OCI-LY1 (cell line): Measurements from ENCODE around the gene PDE4D.

ENCODE experiments used
- H2AFZ ChIP-seq: fragments of 200-600 bp; sonication (generic), shearing (Covaris generic); 2 replicates; pipeline ENCODE4 v1.6.0; 2014; ENCODE audit warnings: antibody characterized with exemption, mild to moderate bottlenecking, low read length
- H3F3A ChIP-seq: fragments of 200-600 bp; sonication (generic), shearing (Covaris generic); 2 replicates; pipeline ENCODE4 v1.6.0; 2014; ENCODE audit warnings: mild to moderate bottlenecking, antibody characterized with exemption, low read length, moderate library complexity; ENCODE audit not compliant: insufficient read depth
- H3K27ac ChIP-seq: fragments of 200-600 bp; sonication (generic); 2 replicates; pipeline ENCODE4 v1.5.1; 2014; ENCODE audit warnings: low read length, mixed run types, mild to moderate bottlenecking, low read depth; ENCODE audit not compliant: poor library complexity, severe bottlenecking
- H3K27me3 ChIP-seq: fragments of 200-600 bp; sonication (generic); 2 replicates; pipeline ENCODE4 v1.6.0; 2014; ENCODE audit warnings: antibody characterized with exemption, mild to moderate bottlenecking, low read length, moderate library complexity; ENCODE audit not compliant: insufficient read depth
- H3K36me3 ChIP-seq: fragments of 200-600 bp; sonication (generic); 2 replicates; pipeline ENCODE4 v1.6.1; 2014; ENCODE audit warnings: mild to moderate bottlenecking, antibody characterized with exemption, low read length, moderate library complexity, mixed read lengths; ENCODE audit not compliant: insufficient read depth
- H3K4me1 ChIP-seq: fragments of 200-600 bp; sonication (generic); 2 replicates; pipeline ENCODE4 v1.5.1; 2014; ENCODE audit warnings: mild to moderate bottlenecking, low read length, moderate library complexity; ENCODE audit not compliant: insufficient read depth, severe bottlenecking
- H3K4me2 ChIP-seq: fragments of 200-600 bp; sonication (generic), shearing (Covaris generic); 2 replicates; pipeline ENCODE4 v1.6.1; 2014; ENCODE audit warnings: low read length
- H3K4me3 ChIP-seq: fragments of 200-600 bp; sonication (generic); 2 replicates; pipeline ENCODE4 v1.5.1; 2014; ENCODE audit warnings: low read length, low read depth, mild to moderate bottlenecking, mixed read lengths; ENCODE audit not compliant: poor library complexity, severe bottlenecking
- H3K79me2 ChIP-seq: fragments of 200-600 bp; shearing (Covaris generic); 2 replicates; pipeline ENCODE4 v1.6.1; 2016; ENCODE audit warnings: mixed run types, low read length, mixed read lengths; ENCODE audit not compliant: insufficient read depth
- H3K9ac ChIP-seq: fragments of 200-600 bp; sonication (generic), shearing (Covaris generic); 2 replicates; pipeline ENCODE4 v1.6.1; 2014; ENCODE audit warnings: mild to moderate bottlenecking, low read length, mixed read lengths
- H3K9me2 ChIP-seq: fragments of 200-600 bp; sonication (generic), shearing (Covaris generic); 2 replicates; pipeline ENCODE4 v1.6.1; 2014; ENCODE audit warnings: low read depth, mild to moderate bottlenecking, low read length, mixed read lengths
- H3K9me3 ChIP-seq: fragments of 200-600 bp; shearing (Covaris generic); 2 replicates; pipeline ENCODE4 v1.6.1; 2014; ENCODE audit warnings: low read length, mixed read lengths
- H4K20me1 ChIP-seq: fragments of 200-600 bp; sonication (generic), shearing (Covaris generic); 2 replicates; pipeline ENCODE4 v1.6.0; 2016; ENCODE audit warnings: mild to moderate bottlenecking, low read length; ENCODE audit not compliant: insufficient read depth
- EZH2 ChIP-seq: fragments of 200-600 bp; sonication (generic), shearing (Covaris generic); IDR thresholded peaks from 2 replicates; pipeline ENCODE4 v1.8.0; 2017; ENCODE audit warnings: borderline replicate concordance, mixed run types, mild to moderate bottlenecking, antibody characterized with exemption, low read length, moderate library complexity, mixed read lengths
- TF ChIP-seq, protein P1 (sequence below): fragments of 200-600 bp; sonication (generic), shearing (Covaris generic); IDR thresholded peaks from 2 replicates; pipeline ENCODE4 v1.5.1; 2017; ENCODE audit warnings: mild to moderate bottlenecking, antibody characterized with exemption, low read length, moderate library complexity, mixed read lengths

Gene PDE4D

GRCh38 chr5:59535561-59535960 lies 358.0 kb downstream of the PDE4D start:
- H3K4me1 ChIP-seq: no peaks in the 10 kb centered on the region
- no peaks in the 10 kb centered on the region for H3K79me2 ChIP-seq
- H2AFZ ChIP-seq: no peak overlapping the region
- H4K20me1 ChIP-seq: no peaks in the 10 kb centered on the region
- H3K9me3 ChIP-seq: no peaks in the 10 kb centered on the region
- no peaks in the 10 kb centered on the region for H3K36me3 ChIP-seq
- no peak overlapping the region for H3K27ac ChIP-seq
- no peaks in the 10 kb centered on the region for H3F3A ChIP-seq
- no peak overlapping the region for H3K4me2 ChIP-seq
- TF ChIP-seq, protein P1, sequence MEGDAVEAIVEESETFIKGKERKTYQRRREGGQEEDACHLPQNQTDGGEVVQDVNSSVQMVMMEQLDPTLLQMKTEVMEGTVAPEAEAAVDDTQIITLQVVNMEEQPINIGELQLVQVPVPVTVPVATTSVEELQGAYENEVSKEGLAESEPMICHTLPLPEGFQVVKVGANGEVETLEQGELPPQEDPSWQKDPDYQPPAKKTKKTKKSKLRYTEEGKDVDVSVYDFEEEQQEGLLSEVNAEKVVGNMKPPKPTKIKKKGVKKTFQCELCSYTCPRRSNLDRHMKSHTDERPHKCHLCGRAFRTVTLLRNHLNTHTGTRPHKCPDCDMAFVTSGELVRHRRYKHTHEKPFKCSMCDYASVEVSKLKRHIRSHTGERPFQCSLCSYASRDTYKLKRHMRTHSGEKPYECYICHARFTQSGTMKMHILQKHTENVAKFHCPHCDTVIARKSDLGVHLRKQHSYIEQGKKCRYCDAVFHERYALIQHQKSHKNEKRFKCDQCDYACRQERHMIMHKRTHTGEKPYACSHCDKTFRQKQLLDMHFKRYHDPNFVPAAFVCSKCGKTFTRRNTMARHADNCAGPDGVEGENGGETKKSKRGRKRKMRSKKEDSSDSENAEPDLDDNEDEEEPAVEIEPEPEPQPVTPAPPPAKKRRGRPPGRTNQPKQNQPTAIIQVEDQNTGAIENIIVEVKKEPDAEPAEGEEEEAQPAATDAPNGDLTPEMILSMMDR: no peak
- no peak for TF ChIP-seq EZH2
- no peaks in the 10 kb centered on the region for H3K9me2 ChIP-seq
- no peak overlapping the region for H3K4me3 ChIP-seq
- H3K27me3 ChIP-seq: no peaks in the 10 kb centered on the region
- no peak overlapping the region for H3K9ac ChIP-seq

DNA sequence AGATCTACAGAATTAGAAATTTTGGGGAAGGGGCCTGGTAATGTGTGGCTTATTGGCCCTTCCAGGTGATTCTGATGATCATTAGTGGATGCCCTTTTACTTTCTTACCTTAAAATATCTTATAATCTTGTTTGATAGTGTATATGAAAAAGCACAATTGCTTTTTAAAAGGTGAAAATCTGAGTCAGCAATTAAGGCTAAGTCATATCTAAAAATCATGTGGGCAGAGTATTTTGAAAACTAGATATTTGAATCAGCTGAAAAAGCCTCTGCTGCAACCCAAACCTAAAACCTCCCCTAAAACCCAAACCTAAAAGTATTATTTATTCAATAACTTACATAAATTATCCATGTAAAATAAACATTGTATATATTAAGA lies 359.8 kb downstream of the PDE4D start:
- H3K36me3 ChIP-seq: no peaks in the 10 kb centered on the region

GRCh38 chr5:59532979-59533729 lies 360.4 kb downstream of the PDE4D start:
- H3K4me3 ChIP-seq: no peak overlapping the region
- H4K20me1 ChIP-seq: no peaks in the 10 kb centered on the region
- TF ChIP-seq, protein P1: no peak
- TF ChIP-seq EZH2: no peak
- no peaks in the 10 kb centered on the region for H3K79me2 ChIP-seq
- H3K36me3 ChIP-seq: no peaks in the 10 kb centered on the region
- no peak overlapping the region for H3K27ac ChIP-seq
- H2AFZ ChIP-seq: no peak overlapping the region
- H3K9me3 ChIP-seq: no peaks in the 10 kb centered on the region
- no peaks in the 10 kb centered on the region for H3K27me3 ChIP-seq
- H3K9ac ChIP-seq: no peak overlapping the region
- H3K9me2 ChIP-seq: no peaks in the 10 kb centered on the region
- no peaks in the 10 kb centered on the region for H3F3A ChIP-seq
- no peak overlapping the region for H3K4me2 ChIP-seq
- H3K4me1 ChIP-seq: no peaks in the 10 kb centered on the region

More for the DNA sequence above, 359.8 kb downstream of the PDE4D start:
- H3K4me1 ChIP-seq: no peaks in the 10 kb centered on the region
- no peak overlapping the region for H3K4me2 ChIP-seq
- H4K20me1 ChIP-seq: no peaks in the 10 kb centered on the region
- H3K9me2 ChIP-seq: no peaks in the 10 kb centered on the region
- H3K27ac ChIP-seq: no peak overlapping the region
- H2AFZ ChIP-seq: no peak overlapping the region
- no peaks in the 10 kb centered on the region for H3K9me3 ChIP-seq
- H3K9ac ChIP-seq: no peak overlapping the region
- H3K27me3 ChIP-seq: no peaks in the 10 kb centered on the region
- TF ChIP-seq EZH2: no peak
- TF ChIP-seq, protein P1: no peak
- H3K4me3 ChIP-seq: no peak overlapping the region
- no peaks in the 10 kb centered on the region for H3K79me2 ChIP-seq
- H3F3A ChIP-seq: no peaks in the 10 kb centered on the region
